Activated T-cell treated with anti-CD3 and anti-CD28 coated beads for 48 hours (primary cell): ENCODE measurements around the gene ISY1.
A peak's percentile ranks its signal among the peaks of the same experiment; 100 is the strongest.
"Not testable (repeated sequence)": the region's sequence is repeated elsewhere in the genome, so short reads cannot be mapped to it uniquely, and the experiment has no call there.

Experiments
- DNase-seq: peaks from one replicate; pipeline ENCODE4 v3.0.0-alpha.2; 2020; ENCODE audit warnings: low read depth

The ISY1 gene

GRCh38 chr3:129160891-129161859, at the start of gene ISY1:
Gene ISY1 (minus strand): TSS chr3:129161063. CDS start chr3:129160975, 88 bp downstream.
- peak; percentile 85 for DNase-seq

DNA sequence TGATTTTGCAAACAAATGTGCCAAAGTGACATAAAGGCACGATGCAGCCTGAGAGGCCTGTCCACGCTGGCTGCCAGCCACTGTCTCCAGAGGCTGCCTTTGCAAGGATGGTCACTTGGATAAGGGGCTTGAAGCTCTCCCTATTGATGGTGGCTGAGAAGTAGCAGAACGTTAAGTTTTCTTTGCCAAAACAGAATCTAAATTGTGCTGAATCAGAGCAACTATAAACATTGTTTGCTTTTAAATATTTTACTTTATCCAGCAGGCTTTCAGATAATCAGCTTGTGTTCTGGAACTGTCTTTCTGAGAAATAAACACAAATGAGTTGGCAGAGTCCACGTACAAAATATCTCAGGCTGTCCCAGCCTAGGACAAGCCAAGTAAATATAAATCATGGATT, 46.6 kb upstream of the ISY1 start:
- DNase-seq: no peak

- no peak for DNase-seq
Observed at GRCh38 chr3:129205109-129205832, 44.4 kb upstream of the ISY1 start.

DNA sequence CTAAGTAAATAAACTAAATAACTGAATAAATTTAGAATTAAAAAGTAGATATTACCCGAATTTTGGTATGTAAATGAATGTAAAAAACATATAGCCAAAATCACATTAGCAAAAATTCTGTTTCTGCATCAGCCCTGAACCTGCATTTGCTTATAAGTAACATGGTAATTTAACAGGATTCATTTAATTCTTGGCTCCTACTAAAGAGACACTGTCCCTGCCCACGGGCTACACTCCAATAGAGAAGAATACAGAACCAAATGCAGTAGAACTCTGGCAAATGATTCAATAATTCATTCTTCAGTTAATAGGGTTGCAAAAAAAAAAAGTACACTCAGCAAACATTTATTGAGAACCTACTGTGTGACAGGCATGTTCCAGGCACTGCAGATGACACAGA, 43.6 kb upstream of the ISY1 start:
- DNase-seq: no peak

DNA sequence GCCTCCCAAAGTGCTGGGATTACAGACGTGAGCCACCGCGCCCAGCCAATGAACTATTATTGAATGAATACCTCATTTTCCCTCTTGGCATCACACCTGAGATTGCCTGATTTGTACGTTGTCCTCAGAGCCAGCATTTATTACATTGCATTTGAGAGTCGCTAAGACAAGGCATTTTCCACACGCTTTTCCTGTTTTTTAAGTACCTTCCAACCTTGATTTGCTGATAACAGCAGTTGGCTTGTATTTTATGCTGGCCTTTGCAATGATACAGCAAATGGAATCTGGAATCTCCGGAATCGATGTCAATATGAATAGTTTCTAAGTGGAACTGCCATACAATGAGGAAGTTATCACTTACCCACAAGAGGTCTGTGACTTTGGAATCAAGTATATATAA, 38.5 kb upstream of the ISY1 start:
- DNase-seq: no peak

GRCh38 chr3:129197321-129197720, 36.5 kb upstream of the ISY1 start:
- DNase-seq: no peak

DNA sequence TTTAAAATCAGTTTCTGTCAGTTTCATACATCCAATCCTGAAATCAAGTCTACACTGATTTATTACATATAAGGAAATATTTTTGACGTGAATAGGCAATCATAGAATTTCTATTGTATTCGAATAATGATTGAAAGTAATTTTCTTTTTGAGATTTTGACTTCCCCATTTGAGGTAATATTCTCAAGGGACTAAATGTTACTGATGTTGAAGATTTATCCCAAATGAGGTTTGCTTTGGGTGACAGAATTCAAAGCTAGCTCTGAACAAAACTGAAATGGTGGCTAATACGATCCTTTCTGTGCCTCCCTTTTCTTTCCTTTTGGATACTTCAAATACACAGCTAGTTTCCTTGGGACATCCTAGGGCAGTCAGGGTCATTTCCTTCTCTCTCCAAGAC, 35.7 kb upstream of the ISY1 start:
- DNase-seq: no peak

GRCh38 chr3:129195731-129196256, 34.9 kb upstream of the ISY1 start:
- no peak for DNase-seq

DNA sequence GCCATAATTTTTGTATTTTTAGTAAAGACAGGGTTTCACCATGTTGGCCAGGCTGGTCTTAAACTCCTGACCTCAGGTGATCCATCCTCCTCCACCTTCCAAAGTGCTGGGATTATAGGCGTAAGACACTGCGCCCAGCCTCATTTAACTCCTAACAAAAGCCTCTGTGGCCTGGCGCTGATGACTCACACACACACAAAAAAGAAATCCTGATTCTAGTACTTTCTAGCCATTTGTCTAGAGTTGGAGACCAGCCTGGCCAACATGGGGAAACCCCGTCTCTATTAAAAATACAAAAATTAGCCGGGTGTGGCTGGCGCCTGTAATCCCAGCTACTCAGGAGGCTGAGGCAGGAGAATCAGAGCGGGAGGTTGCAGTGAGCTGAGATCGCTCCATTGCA, 28.9 kb upstream of the ISY1 start:
- not testable (repeated sequence) for DNase-seq

DNA sequence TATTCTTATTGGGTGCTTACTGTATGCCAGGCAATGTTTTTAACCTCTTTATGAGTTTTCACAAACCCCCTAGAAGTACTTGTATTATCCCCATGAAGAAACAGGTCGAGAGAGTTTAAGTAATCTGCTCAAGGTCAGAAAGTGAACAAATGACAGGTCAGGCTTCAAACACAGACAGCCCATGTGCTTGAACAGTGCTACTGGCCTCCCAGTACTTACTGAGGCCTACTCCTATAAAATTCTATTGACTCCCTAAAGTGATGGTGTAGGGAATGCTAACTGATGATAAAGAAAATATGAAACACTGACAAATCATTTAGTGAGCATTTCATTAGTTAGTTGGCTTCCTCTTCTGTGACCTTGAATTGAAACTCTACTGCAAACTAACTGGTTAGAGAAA, 27.0 kb upstream of the ISY1 start:
- no peak for DNase-seq

DNA sequence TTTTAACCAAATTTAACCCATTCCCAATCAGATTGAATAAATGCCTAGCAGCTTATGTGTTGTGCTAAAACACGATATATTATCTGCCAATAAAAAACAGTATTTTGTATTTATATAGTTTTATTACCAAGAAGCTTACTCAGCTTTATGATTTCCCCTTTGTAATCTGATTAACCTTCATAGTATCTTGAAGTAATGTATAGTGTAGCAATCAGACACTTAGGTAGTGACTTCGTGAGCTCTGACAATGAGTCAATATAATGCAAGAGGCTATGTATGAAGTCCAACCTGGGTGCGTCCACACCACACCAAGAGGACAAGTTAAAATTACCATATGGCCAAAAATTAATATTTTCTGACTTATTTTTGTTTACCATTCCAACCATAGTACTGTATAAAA, 24.9 kb upstream of the ISY1 start:
- no peak for DNase-seq

DNA sequence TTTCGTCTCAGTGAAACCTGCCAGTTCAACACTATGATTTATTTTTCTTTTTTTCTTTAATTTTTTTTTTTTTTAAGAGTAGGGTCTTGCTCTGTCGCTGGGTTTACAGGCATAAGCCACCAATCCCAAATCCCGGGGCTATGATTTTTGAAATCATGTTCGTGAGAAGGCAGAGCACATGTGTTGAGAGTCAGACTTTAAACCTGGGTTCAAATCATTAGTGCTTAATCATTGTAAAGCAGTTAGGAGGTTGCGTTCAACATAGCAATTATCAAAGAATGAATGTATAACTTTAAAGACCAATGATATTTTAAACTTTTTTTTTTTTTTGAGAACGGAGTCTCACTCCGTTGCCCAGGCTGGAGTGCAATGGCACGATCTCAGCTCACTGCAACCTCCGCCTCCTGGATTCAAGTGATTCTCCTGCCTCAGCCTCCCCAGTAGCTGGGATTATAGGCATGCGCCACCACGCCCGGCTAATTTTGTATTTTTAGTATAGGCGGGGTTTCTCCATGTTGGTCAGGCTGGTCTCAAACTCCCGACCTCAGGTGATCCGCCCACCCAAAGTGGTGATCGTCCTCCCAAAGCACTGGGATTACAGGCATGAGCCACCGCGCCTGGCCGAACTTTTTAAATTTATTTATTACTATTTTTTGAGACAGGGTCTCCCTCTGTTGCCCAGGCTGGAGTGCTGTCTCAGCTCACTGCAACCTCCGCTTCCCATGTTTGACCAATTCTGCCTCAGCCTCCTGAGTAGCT, 24.1 kb upstream of the ISY1 start:
- DNase-seq: not testable (repeated sequence)

DNA sequence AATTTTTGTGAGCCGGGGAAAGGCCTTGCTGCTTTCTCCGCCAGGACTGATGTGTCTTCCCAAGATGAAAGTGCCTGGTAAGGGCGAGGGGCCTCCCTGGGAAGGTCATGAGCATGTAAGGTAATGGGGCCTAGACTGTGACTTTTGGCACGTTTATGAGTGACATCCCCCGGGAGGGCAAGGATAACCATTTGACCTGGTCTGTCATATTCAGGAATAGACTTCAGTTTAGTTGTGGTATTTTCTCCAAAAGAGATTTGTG, 23.5 kb upstream of the ISY1 start:
- DNase-seq: no peak

GRCh38 chr3:129183569-129184395, 22.9 kb upstream of the ISY1 start, which contains the start of gene CNBP:
Gene CNBP (minus strand): TSS chr3:129183896. CDS start chr3:129171757, 12,139 bp downstream.
- peak; percentile 94 for DNase-seq

DNA sequence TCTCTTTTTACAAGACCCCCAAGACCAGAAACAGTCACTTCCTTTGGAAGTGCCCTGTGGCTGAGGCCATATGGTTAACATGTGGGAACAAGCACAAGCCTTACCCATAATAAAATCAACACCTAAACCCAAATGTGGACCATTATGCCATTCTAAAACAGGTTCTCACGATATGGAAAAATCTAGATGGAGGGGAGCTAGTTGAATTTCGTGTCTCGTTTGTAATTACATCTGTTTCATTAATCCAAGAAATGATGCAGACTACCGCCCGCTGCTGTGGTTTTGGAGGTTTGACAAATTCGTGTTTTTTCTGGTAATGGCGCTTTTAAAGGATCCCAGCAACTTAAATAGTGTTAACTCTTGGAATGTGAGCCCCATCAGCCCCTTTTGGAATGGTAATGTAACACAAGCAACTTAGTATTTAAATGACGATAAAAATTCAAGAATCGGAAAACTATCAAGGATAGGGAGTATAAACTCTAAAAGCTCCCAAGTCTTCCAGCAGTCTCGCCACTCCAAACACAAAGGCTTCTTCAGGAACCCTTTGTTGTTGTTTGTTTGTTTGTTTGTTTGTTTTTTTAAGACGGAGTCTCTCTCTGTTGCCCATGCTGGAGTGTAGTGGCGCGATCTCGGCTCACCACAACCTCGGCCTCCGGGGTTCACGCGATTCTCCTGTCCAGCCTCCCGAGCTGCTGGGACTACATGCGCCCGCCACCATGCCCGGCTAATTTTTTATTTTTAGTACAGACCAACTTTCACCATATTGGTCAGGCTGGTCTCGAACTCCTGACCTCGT, 21.7 kb upstream of the ISY1 start:
- peak; percentile 34 for DNase-seq

GRCh38 chr3:129181819-129182218, 21.0 kb upstream of the ISY1 start:
- DNase-seq: no peak

GRCh38 chr3:129180461-129180860, 19.6 kb upstream of the ISY1 start:
- no peak for DNase-seq

GRCh38 chr3:129176051-129176450, 15.2 kb upstream of the ISY1 start:
- no peak for DNase-seq

GRCh38 chr3:129173725-129174124, 12.9 kb upstream of the ISY1 start:
- DNase-seq: no peak

GRCh38 chr3:129173206-129173605, 12.3 kb upstream of the ISY1 start:
- DNase-seq: no peak
